ENCODE data around the gene SRGN.

Gene SRGN

GRCh38 chr10:69090685-69091084 is 2.8 kb downstream of the SRGN start:
- peak overlapping the region; percentile 97 for H3K4me2 ChIP-seq (ENCODE audit: low read depth, low read length)
- H2AFZ ChIP-seq (ENCODE audit: low read length), result no peak overlapping the region
- no peaks in the 10 kb centered on the region for H3K27me3 ChIP-seq (replicated peaks; ENCODE audit: insufficient read depth, low read length)
- H4K20me1 ChIP-seq (ENCODE audit: insufficient read depth, low read length), result peaks cover 10% of the 10 kb centered on the region; the same call in 1 of the 2 replicates
- no peaks in the 10 kb centered on the region for H3K9me3 ChIP-seq (replicated peaks; ENCODE audit: insufficient read depth, low read length)
- H3K4me1 ChIP-seq (ENCODE audit: low read length), result peaks cover 35% of the 10 kb centered on the region
- H3K27ac ChIP-seq (ENCODE audit: low read length), result peak overlapping the region; percentile 95
- H3K9ac ChIP-seq (ENCODE audit: low read length), result peak overlapping the region; percentile 95
- H3K4me3 ChIP-seq (ENCODE audit: low read length), result peak overlapping the region; percentile 77
- H3F3A ChIP-seq (ENCODE audit: insufficient read depth, low read length), result peaks cover 57% of the 10 kb centered on the region
- no peaks in the 10 kb centered on the region for H3K36me3 ChIP-seq (replicated peaks; ENCODE audit: insufficient read depth, low read length)
- H3K79me2 ChIP-seq (ENCODE audit: low read length), result peaks cover 75% of the 10 kb centered on the region
- H3K9me2 ChIP-seq (replicated peaks; ENCODE audit: insufficient read depth, low read length), result no peaks in the 10 kb centered on the region
- no peak for TF ChIP-seq EZH2phosphoT487 (IDR thresholded peaks at IDR 0.05; ENCODE audit: low read length)
- TF ChIP-seq CTCF (IDR thresholded peaks at IDR 0.05; ENCODE audit: low read length), result no peak
- TF ChIP-seq EZH2 (optimal IDR thresholded peaks at IDR 0.05; ENCODE audit: low read depth, low read length), result no peak
- no peak for DNase-seq

DNA sequence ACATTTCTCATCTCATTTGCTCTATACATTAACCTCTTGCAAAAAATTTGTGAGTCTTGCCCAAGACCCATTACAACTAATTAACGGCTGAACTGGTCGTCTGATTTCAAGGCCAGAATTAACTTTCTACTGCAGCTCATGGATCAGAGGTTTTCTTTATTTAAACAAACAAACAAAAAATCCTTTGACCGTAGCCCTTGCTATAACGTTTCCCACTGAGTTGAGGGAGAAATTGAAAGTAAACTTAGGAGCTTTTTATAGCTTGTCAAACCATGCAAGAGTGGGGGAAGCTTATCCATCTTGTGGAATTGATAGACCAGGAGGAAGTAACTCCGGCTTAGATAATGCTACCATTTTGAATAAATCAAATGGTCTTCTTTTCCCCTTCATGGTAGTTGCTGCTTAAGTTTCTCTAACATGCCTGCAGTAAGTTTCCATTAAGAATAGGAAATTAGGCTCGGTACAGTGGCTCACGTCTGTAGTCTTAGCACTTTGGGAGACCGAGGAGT is 3.3 kb downstream of the SRGN start:
- Histone ChIP-seq H4K20me1 (ENCODE audit: insufficient read depth, low read length) (peaks cover 12% of the 10 kb centered on the region; the same call in 1 of the 2 replicates), H3K9ac (ENCODE audit: low read length) (peak overlapping the region; percentile 95), H3K4me3 (ENCODE audit: low read length) (peak overlapping the region; percentile 77), H3K9me2 (replicated peaks; ENCODE audit: insufficient read depth, low read length) (no peaks in the 10 kb centered on the region), H3F3A (ENCODE audit: insufficient read depth, low read length) (peaks cover 60% of the 10 kb centered on the region), H3K4me1 (ENCODE audit: low read length) (peaks cover 33% of the 10 kb centered on the region), H3K27me3 (replicated peaks; ENCODE audit: insufficient read depth, low read length) (no peaks in the 10 kb centered on the region), H3K4me2 (ENCODE audit: low read depth, low read length) (peak overlapping the region; percentile 97), H3K79me2 (ENCODE audit: low read length) (peaks cover 80% of the 10 kb centered on the region), H2AFZ (ENCODE audit: low read length) (no peak overlapping the region), H3K36me3 (replicated peaks; ENCODE audit: insufficient read depth, low read length) (no peaks in the 10 kb centered on the region), H3K27ac (ENCODE audit: low read length) (peak overlapping the region; percentile 95), H3K9me3 (replicated peaks; ENCODE audit: insufficient read depth, low read length) (no peaks in the 10 kb centered on the region)
- TF ChIP-seq CTCF (IDR thresholded peaks at IDR 0.05; ENCODE audit: low read length) (no peak), EZH2phosphoT487 (IDR thresholded peaks at IDR 0.05; ENCODE audit: low read length) (no peak), EZH2 (optimal IDR thresholded peaks at IDR 0.05; ENCODE audit: low read depth, low read length) (no peak)
- peak; percentile 41 for DNase-seq

DNA sequence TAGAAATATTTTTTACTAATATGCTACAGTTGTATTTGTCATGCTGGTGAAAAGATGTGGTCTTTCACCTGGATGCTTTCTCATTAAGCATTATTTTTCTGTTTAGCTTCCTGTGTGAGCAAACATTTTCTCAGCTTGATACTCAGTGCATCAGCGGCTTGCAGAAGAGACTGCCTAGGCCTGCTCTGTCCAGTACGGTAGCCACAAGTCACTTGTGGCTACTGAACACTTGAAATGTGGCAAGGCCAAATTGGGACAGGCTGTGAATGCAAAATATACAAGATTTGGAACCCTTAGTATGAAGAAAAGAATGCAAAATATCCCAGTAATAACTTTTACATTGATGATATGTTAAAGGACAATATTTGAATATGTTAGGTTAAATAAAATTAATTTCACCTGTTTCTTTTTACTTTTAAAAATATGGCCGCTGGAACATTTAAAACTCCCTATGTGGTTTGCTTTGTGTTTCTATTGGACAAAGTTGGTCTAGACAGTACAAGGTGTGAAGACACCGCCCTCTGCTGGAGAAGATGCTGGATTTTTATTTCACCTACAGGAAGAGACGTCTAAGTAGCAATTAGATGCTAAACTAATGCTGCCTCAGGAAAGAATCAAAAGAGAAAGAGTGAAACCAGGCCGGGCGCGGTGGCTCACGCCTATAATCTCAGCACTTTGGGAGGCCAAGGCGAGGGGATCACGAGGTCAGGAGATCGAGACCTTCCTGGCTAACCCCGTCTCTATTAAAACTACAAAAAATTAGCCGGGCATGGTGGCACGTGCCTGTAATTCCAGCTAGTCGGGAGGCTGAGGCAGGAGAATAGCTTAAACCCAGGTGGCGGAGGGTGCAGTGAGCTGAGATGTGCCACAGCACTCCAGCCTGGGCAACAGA is 5.3 kb downstream of the SRGN start:
- peaks cover 48% of the 10 kb centered on the region for H3F3A ChIP-seq (ENCODE audit: insufficient read depth, low read length)
- peak; percentile 86 for DNase-seq
- H3K9me2 ChIP-seq (replicated peaks; ENCODE audit: insufficient read depth, low read length), result no peaks in the 10 kb centered on the region
- H3K4me3 ChIP-seq (ENCODE audit: low read length), result no peak overlapping the region; the same call in 1 of the 2 replicates
- H3K4me1 ChIP-seq (ENCODE audit: low read length), result peaks cover 26% of the 10 kb centered on the region
- H3K27me3 ChIP-seq (replicated peaks; ENCODE audit: insufficient read depth, low read length), result no peaks in the 10 kb centered on the region
- H3K9me3 ChIP-seq (replicated peaks; ENCODE audit: insufficient read depth, low read length), result no peaks in the 10 kb centered on the region
- no peaks in the 10 kb centered on the region; the same call in 1 of the 2 replicates for H3K36me3 ChIP-seq (replicated peaks; ENCODE audit: insufficient read depth, low read length)
- H3K9ac ChIP-seq (ENCODE audit: low read length), result peak overlapping the region; percentile 9; the same call in 1 of the 2 replicates
- no peak for TF ChIP-seq EZH2phosphoT487 (IDR thresholded peaks at IDR 0.05; ENCODE audit: low read length)
- TF ChIP-seq CTCF (IDR thresholded peaks at IDR 0.05; ENCODE audit: low read length), result peak; percentile 71
- peaks cover 17% of the 10 kb centered on the region; the same call in 1 of the 2 replicates for H4K20me1 ChIP-seq (ENCODE audit: insufficient read depth, low read length)
- no peak overlapping the region for H2AFZ ChIP-seq (ENCODE audit: low read length)
- H3K4me2 ChIP-seq (ENCODE audit: low read depth, low read length), result peak overlapping the region; percentile 70
- H3K79me2 ChIP-seq (ENCODE audit: low read length), result peaks cover 95% of the 10 kb centered on the region
- peak overlapping the region; percentile 42; the same call in 1 of the 2 replicates for H3K27ac ChIP-seq (ENCODE audit: low read length)
